Neural progenitor cell (in vitro differentiated cells): ENCODE results near the gene SVOP. TPM values are rescaled to one million over a fixed set of nuclear protein-coding genes. Genes with fewer than 3 reads are reported as not detected.

Experiments
- DNase-seq: peaks from one replicate; pipeline ENCODE4 v3.0.0-alpha.2; 2016; ENCODE audit warnings: low spot score
- H2AFZ ChIP-seq: fragments of 200-600 bp; sonication (generic); replicated peaks from 2 replicates; pipeline ENCODE4 v1.6.1; 2016; ENCODE audit warnings: antibody characterized with exemption
- H3F3A ChIP-seq: fragments of 200-600 bp; sonication (generic); 2 replicates; pipeline ENCODE4 v1.6.1; 2016; ENCODE audit warnings: antibody characterized with exemption, low read depth
- H3K27ac ChIP-seq: fragments of 200-600 bp; sonication (generic); 2 replicates; pipeline ENCODE4 v1.5.1; 2016; ENCODE audit warnings: mild to moderate bottlenecking
- H3K27me3 ChIP-seq: fragments of 200-600 bp; sonication (generic); 2 replicates; pipeline ENCODE4 v1.6.1; 2016; ENCODE audit warnings: mild to moderate bottlenecking, moderate library complexity
- H3K36me3 ChIP-seq: fragments of 200-600 bp; sonication (generic); 2 replicates; pipeline ENCODE4 v1.5.1; 2016
- H3K4me1 ChIP-seq: fragments of 200-600 bp; sonication (generic); 2 replicates; pipeline ENCODE4 v1.6.1; 2016; ENCODE audit warnings: mixed run types
- H3K4me2 ChIP-seq: fragments of 200-600 bp; sonication (generic); 2 replicates; pipeline ENCODE4 v1.6.1; 2016
- H3K4me3 ChIP-seq: fragments of 200-600 bp; sonication (generic); 2 replicates; pipeline ENCODE4 v1.5.1; 2016
- H3K79me2 ChIP-seq: fragments of 200-600 bp; sonication (generic); 2 replicates; pipeline ENCODE4 v1.6.1; 2016; ENCODE audit warnings: low read depth
- H3K9ac ChIP-seq: fragments of 200-600 bp; sonication (generic); 2 replicates; pipeline ENCODE4 v1.6.1; 2016
- H3K9me3 ChIP-seq: fragments of 200-600 bp; sonication (generic); 2 replicates; pipeline ENCODE4 v1.5.1; 2016; ENCODE audit warnings: low read depth
- H4K20me1 ChIP-seq: fragments of 200-600 bp; sonication (generic); 2 replicates; pipeline ENCODE4 v1.6.1; 2016; ENCODE audit warnings: low read depth
- H3K27ac Mint-ChIP-seq: 3 replicates; pipeline ENCODE4 v1.8.0; 2021; ENCODE audit warnings: mixed read lengths
- H3K27me3 Mint-ChIP-seq: 2 replicates; pipeline ENCODE4 v1.8.0; 2022; ENCODE audit warnings: low read depth, mild to moderate bottlenecking, inconsistent platforms, moderate library complexity, mixed read lengths; ENCODE audit not compliant: insufficient read depth
- H3K36me3 Mint-ChIP-seq: 3 replicates; pipeline ENCODE4 v1.8.0; 2021; ENCODE audit warnings: mixed read lengths
- H3K4me1 Mint-ChIP-seq: 3 replicates; pipeline ENCODE4 v1.8.0; 2021; ENCODE audit warnings: mixed read lengths
- H3K4me3 Mint-ChIP-seq: 3 replicates; pipeline ENCODE4 v1.8.0; 2021; ENCODE audit warnings: mild to moderate bottlenecking, moderate library complexity, mixed read lengths
- H3K9me3 Mint-ChIP-seq: 3 replicates; pipeline ENCODE4 v1.8.0; 2020; ENCODE audit warnings: mixed read lengths
- EZH2 ChIP-seq: fragments of 200-600 bp; sonication (generic); IDR thresholded peaks from 2 replicates; pipeline ENCODE4 v1.6.1; 2017; ENCODE audit warnings: antibody characterized with exemption, mild to moderate bottlenecking, moderate library complexity
- EZH2phosphoT487 ChIP-seq: fragments of 200-600 bp; sonication (generic); IDR thresholded peaks from 2 replicates; pipeline ENCODE4 v1.6.1; 2017; ENCODE audit warnings: antibody characterized with exemption
- total RNA-seq: library from RNA; depleted of rRNA; stranded (reverse); fragments of >200 nt; gene quantifications from 2 replicates; pipeline ENCODE4 v1.2.3, GENCODE V29; 2015; ENCODE audit warnings: low replicate concordance
- TF ChIP-seq, protein P1 (sequence below): fragments of 200-600 bp; sonication (generic); IDR thresholded peaks from 2 replicates; pipeline ENCODE4 v1.5.1; 2017; ENCODE audit warnings: antibody characterized with exemption, mild to moderate bottlenecking

The SVOP gene
- total RNA-seq, 1 donor from 2014 or later, result not detected

DNA sequence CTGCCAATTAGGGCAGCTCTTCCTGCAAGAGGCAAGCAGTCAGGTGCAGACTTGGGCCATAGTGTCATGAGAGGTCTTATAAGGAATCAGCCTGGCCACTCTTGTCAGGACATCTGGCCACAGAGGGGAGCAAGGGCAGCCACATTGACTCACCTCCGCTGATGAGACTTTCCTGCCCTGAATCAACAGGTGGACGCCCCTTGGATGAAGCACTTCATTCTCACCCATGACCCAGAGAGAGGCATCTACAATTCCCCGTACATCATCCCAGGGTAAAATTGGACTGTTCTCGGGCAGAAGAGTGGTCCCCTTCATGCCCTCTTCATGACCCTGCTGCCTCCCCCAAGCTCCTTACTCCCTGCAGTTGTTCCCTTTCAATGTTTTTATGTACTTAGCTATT is 124.1 kb downstream of the SVOP start:
- H3K27me3 Mint-ChIP-seq, result peaks cover 9% of the 10 kb centered on the region
- H3K27ac Mint-ChIP-seq, result no peak overlapping the region
- Histone ChIP-seq H3K4me1 (no peaks in the 10 kb centered on the region), H3K4me2 (no peak overlapping the region), H2AFZ (no peak overlapping the region), H4K20me1 (no peaks in the 10 kb centered on the region), H3K27me3 (peaks cover 3% of the 10 kb centered on the region), H3K9ac (no peak overlapping the region), H3F3A (no peaks in the 10 kb centered on the region), H3K79me2 (no peaks in the 10 kb centered on the region), H3K27ac (no peak overlapping the region), H3K36me3 (no peaks in the 10 kb centered on the region), H3K9me3 (no peaks in the 10 kb centered on the region), H3K4me3 (no peak overlapping the region)
- H3K4me1 Mint-ChIP-seq, result no peaks in the 10 kb centered on the region
- TF ChIP-seq EZH2phosphoT487 (no peak), EZH2 (no peak)
- TF ChIP-seq, protein P1, sequence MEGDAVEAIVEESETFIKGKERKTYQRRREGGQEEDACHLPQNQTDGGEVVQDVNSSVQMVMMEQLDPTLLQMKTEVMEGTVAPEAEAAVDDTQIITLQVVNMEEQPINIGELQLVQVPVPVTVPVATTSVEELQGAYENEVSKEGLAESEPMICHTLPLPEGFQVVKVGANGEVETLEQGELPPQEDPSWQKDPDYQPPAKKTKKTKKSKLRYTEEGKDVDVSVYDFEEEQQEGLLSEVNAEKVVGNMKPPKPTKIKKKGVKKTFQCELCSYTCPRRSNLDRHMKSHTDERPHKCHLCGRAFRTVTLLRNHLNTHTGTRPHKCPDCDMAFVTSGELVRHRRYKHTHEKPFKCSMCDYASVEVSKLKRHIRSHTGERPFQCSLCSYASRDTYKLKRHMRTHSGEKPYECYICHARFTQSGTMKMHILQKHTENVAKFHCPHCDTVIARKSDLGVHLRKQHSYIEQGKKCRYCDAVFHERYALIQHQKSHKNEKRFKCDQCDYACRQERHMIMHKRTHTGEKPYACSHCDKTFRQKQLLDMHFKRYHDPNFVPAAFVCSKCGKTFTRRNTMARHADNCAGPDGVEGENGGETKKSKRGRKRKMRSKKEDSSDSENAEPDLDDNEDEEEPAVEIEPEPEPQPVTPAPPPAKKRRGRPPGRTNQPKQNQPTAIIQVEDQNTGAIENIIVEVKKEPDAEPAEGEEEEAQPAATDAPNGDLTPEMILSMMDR, result no peak
- peaks cover 3% of the 10 kb centered on the region for H3K9me3 Mint-ChIP-seq
- H3K4me3 Mint-ChIP-seq, result no peak overlapping the region
- no peaks in the 10 kb centered on the region for H3K36me3 Mint-ChIP-seq
- no peak for DNase-seq

DNA sequence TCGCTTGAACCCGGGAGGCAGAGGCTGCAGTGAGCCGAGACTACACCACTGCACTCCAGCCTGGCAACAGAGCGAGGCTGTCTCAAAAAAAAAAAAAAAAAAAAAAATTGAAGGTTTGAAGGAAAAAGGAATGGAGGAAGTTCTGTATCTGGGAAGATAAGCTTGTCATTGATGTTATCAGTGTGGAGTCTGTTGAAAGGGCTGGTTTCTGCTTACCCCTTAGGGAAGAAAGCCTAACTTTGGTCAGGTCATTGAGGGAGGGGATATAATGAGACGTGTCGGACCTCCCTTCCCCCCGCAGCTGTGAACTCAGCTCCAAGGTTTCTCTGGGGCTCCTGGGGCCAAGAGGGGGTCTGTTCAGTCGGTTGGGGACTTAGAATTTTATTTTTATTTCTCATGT is 124.5 kb downstream of the SVOP start:
- Histone ChIP-seq H4K20me1 (no peaks in the 10 kb centered on the region), H3F3A (no peaks in the 10 kb centered on the region), H3K36me3 (no peaks in the 10 kb centered on the region), H3K4me3 (no peak overlapping the region), H3K4me2 (no peak overlapping the region), H3K9ac (no peak overlapping the region), H2AFZ (no peak overlapping the region), H3K27me3 (peaks cover 3% of the 10 kb centered on the region), H3K9me3 (no peaks in the 10 kb centered on the region), H3K4me1 (no peaks in the 10 kb centered on the region), H3K79me2 (no peaks in the 10 kb centered on the region), H3K27ac (no peak overlapping the region)
- H3K4me3 Mint-ChIP-seq, result no peak overlapping the region
- H3K27me3 Mint-ChIP-seq, result peaks cover 9% of the 10 kb centered on the region
- H3K27ac Mint-ChIP-seq, result no peak overlapping the region
- H3K9me3 Mint-ChIP-seq, result peaks cover 3% of the 10 kb centered on the region
- DNase-seq, result no peak
- no peak for TF ChIP-seq EZH2
- TF ChIP-seq, protein P1, result no peak
- TF ChIP-seq EZH2phosphoT487, result no peak
- no peaks in the 10 kb centered on the region for H3K4me1 Mint-ChIP-seq
- no peaks in the 10 kb centered on the region for H3K36me3 Mint-ChIP-seq

DNA sequence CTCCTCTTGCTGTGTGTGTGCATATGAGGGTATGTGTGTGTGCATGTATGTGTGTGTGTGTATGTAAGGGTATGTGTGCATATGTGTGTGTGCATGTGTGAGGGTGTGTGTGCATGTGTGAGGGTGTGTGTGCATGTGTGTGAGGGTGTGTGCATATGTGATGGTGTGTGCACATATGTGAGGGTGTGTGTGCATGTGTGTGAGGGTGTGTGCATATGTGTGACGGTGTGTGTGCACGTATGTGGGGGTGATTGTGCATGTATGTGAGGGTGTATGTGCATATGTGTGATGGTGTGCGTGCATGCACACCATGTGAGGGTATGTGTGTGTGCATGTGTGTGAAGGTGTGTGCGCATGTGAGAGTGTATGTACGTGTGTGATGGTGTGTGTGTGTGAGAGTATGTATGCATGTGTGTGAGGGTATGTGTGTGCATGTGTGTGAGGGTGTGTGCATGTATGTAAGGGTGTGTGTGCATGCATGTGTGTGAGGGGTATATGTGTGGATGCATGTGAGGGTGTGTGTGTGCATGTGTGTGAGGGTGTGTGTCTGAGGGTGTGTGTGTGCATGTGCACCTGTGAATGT is 125.6 kb downstream of the SVOP start:
- Histone ChIP-seq H3K4me2 (no peak overlapping the region), H3K4me1 (no peaks in the 10 kb centered on the region), H3K36me3 (no peaks in the 10 kb centered on the region), H4K20me1 (no peaks in the 10 kb centered on the region), H2AFZ (no peak overlapping the region), H3K9ac (no peak overlapping the region), H3K4me3 (no peak overlapping the region), H3K9me3 (no peaks in the 10 kb centered on the region), H3K27ac (no peak overlapping the region), H3K27me3 (peaks cover 3% of the 10 kb centered on the region), H3F3A (no peaks in the 10 kb centered on the region), H3K79me2 (no peaks in the 10 kb centered on the region)
- no peaks in the 10 kb centered on the region for H3K36me3 Mint-ChIP-seq
- peak overlapping the region; percentile 4 for H3K4me3 Mint-ChIP-seq
- no peak for DNase-seq
- H3K4me1 Mint-ChIP-seq, result no peaks in the 10 kb centered on the region
- H3K27me3 Mint-ChIP-seq, result peaks cover 9% of the 10 kb centered on the region
- TF ChIP-seq, protein P1, result no peak
- TF ChIP-seq EZH2 (no peak), EZH2phosphoT487 (no peak)
- no peak overlapping the region for H3K27ac Mint-ChIP-seq
- H3K9me3 Mint-ChIP-seq, result peaks cover 6% of the 10 kb centered on the region
